Stimulated activated CD4-positive, alpha-beta T cell treated with anti-CD3 and anti-CD28 coated beads, Interleukin-15, amount 100 ng/mL, for 1 hour (primary cell): Measurements from ENCODE around the gene GPRASP2.
"Not testable (repeated sequence)": the region's sequence is repeated elsewhere in the genome, so short reads cannot be mapped to it uniquely, and the experiment has no call there.

Experiments
- DNase-seq, 2 donors: peaks; one replicate each; pipeline ENCODE4 v3.0.0-alpha.2; 2020; ENCODE audit warnings: low read depth in 1 of 2, low spot score in 1 of 2

The GPRASP2 gene

GRCh38 chrX:102712216-102712966 is at the start of gene GPRASP2:
Gene GPRASP2, plus strand, starts transcription at chrX:102712448. Its CDS starts 2,422 bp downstream, at chrX:102714870.
- no peak for DNase-seq

DNA sequence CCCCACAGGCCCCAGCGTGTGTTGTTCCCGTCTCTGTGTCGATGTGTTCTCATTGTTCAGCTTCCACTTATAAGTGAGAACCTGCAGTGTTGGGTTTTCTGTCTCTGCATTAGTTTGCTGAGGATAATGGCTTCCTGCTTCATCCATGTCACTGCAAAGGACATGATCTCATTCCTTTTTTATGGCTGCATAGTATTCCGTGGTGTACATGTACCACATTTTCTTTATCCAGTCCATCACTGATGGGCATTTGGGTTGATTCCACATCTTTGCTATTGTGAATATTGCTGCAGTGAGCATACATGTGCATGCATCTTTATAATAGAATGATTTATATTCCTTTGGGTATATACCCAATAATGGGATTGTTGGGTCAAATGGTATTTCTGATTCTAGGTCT is 48.4 kb upstream of the GPRASP2 start:
- DNase-seq: not testable (repeated sequence)

GRCh38 chrX:102667034-102667433 is 45.2 kb upstream of the GPRASP2 start:
- not testable (repeated sequence) for DNase-seq

- no peak for DNase-seq
Observed at GRCh38 chrX:102669526-102669925, 42.7 kb upstream of the GPRASP2 start.

DNA sequence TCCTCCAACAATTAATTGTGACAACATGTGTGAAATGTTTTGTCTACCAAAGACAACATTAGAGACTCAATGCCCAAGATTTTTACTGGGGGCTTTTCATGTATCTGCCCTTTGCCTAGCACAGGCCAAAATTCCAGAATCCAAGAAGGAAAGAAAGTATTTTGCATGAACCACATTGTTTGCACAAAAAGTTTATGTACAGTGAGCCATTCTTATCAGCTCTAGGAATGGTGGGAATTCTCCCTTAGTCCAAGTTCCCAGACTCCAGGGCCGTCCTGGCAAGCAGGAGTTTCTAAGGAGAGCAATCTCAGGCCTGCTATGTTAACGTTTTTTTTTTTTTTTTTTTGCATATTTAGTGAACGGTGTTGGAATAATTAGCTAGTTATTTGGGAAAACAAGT is 39.4 kb upstream of the GPRASP2 start:
- DNase-seq: no peak

DNA sequence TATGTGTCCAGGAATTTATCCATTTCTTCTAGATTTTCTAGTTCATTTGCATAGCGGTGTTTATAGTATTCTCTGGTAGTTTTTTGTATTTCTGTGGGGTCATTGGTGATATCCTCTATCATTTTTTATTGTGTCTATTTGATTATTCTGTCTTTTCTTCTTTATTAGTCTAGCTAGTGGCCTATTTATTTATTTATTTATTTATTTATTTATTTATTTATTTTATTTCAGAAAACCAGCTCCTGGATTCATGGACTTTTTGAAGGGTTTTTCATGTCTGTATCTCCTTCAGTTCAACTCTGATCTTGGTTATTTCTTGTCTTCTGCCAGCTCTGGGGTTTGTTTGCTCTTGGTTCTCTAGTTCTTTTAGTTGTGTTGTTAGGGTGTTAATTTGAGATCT is 34.8 kb upstream of the GPRASP2 start:
- not testable (repeated sequence) for DNase-seq

DNA sequence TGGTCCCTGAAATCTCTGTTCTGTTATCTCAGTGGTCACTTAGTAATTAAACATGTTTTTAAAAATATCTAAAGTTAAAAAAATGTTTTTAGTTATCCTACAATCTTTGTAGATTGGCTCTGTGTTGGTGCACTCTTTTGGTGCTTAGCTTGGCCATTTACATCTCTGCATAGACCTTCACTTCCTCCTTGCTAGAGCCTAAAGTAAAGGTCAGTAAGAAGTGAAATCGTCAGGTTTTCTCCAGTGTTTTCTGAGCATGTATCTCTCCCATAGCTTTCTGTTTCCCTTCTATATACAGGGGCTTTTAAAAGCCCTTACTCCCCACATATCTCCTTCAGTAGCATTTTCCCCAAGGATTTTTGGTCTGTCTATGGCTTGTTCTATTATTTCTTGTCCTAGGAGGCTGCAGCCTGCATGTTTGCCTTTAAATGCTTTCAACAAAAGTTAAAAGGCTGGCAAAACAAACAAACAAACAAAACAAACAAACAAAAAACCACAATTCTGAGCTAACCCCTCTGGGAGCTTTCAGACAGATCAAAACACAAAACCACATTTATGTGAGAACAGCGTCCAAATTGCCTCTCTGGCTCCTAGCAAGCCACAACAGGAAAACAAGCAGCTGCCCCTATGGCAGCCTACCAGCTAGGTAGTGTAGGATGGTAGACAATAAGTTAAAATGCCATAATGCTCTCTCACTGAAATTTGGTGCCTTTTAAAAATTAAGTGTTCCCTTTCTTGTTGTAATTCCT is 27.3 kb upstream of the GPRASP2 start:
- no peak for DNase-seq

- no peak for DNase-seq
Observed at GRCh38 chrX:102694749-102695148, 17.5 kb upstream of the GPRASP2 start.

GRCh38 chrX:102696306-102696705 is 15.9 kb upstream of the GPRASP2 start:
- no peak for DNase-seq

DNA sequence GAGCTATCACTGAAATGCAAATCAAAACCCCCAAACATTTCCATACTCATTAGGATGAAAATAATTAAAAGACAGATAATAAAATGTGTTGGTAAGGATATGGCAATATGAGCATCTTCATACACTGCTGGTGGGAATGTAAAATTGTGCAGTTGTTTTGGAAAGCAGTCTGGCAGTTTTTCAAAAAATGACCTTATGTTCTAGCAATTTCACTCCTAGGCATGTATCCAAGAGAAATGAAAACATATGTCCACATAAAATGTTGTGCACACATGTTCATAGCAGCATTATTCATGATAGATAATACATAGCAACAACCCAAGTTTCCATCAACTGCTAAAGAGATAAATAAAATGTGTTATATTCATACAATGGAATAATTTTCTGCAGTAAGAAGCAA is 14.8 kb upstream of the GPRASP2 start:
- no peak for DNase-seq

- DNase-seq: no peak
Observed at GRCh38 chrX:102708900-102709299, 3.3 kb upstream of the GPRASP2 start.

- no peak for DNase-seq
Observed at GRCh38 chrX:102711872-102712215, 404 bp upstream of the GPRASP2 start.

DNA sequence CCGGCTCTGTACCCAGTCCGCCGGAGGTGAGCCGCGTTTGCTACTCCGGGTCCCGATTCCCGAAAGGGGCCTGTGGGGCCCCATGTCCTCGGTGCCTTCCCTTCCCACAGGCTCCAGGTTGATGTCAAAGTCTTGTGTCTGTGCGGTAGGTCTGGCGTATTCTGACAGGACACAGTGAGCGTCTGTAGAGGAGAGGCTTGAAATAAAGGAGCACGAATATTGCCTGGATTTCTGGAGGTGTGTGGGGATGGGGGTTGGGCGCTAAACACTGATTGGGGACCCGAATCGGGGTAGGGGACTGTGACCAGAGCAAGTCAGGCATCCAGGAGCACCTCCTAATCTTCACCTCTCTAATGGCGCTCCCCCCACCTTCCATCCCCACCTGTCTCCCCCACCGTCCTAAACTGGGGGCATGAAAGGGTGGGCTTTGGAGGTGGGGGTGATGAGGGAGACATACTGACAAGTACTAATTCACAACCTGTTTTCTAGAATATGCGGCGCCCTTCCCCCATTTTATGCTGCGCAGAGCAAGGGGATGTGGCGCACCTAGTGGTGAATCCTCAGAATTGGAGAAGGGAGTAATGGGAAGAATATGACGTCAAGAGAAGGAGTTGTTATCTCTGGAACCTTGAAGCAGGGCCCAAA is 855 bp downstream of the GPRASP2 start:
- no peak for DNase-seq

DNA sequence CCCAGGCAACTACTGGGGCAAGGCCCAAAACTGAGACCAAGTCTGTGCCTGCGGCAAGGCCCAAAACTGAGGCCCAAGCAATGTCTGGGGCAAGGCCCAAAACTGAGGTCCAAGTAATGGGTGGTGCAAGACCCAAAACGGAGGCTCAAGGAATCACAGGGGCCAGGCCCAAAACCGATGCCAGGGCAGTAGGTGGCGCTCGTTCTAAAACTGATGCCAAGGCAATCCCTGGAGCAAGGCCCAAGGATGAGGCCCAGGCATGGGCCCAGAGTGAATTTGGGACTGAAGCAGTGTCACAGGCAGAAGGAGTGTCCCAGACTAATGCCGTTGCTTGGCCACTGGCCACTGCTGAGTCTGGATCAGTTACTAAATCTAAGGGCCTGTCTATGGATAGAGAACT is 2.7 kb downstream of the GPRASP2 start:
- no peak for DNase-seq

DNA sequence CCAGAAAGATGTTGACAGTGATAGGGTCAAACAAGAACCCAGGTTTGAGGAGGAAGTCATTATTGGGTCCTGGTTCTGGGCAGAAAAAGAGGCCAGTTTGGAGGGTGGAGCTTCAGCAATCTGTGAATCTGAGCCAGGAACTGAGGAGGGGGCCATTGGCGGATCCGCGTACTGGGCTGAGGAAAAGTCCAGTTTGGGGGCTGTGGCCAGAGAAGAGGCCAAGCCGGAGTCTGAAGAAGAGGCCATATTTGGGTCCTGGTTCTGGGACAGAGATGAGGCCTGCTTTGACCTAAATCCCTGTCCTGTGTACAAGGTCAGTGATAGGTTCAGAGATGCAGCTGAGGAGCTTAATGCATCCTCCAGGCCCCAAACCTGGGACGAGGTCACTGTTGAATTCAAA is 3.7 kb downstream of the GPRASP2 start:
- no peak for DNase-seq

DNA sequence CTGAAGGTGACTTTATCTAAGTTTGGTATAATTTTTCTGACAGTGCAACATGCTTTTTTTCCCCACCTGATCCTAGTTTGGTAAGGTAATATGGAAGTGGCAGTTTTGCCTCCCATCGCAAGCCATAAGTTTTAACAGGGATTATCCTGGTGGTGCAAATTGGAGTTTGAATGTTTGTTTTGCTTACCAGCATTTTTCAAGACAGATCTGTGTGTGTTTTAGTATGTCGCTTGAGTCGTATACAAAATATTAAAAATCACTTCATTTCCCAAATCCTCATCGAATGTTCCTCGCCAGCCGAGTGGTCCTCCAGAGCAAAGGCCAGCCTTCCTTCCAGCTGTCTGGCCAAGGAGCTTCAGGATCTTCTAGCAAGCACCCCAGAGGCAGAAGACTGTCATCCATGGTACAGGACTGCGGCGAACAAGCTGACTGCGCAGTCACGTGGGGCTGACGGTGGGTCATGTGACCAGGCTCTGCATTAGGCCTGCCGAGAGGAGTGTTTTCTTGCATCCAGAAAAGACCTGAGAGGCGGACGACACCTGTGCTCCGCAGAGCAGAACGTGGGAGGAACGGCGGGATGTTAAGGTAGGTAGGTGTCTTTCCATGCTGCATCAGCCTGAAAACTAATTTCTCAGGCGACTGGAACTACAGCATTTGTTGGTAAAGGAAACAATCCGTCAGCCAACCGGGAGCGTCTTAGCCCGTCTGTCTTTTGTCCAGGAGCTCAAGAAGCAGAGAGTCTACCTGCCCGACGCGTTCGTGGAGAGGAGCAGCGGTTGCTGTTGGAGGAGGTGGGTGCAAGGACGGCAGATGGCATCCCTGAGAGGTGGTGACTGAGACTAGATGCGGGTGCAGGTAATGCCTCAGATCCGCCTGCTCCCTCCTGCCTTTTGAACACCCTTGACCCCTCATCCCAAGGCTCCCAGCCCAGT is 8.3 kb downstream of the GPRASP2 start, which contains the start of gene GPRASP3:
Gene GPRASP3, plus strand, starts transcription at position 507 of the 932 bp plus-strand sequence. CDS start 28,253 bp downstream, outside the sequence.
- DNase-seq: peak; percentile 27 to 62

- DNase-seq: not testable (repeated sequence)
Observed at GRCh38 chrX:102721169-102721506, 8.9 kb downstream of the GPRASP2 start.

GRCh38 chrX:102723456-102723855 is 11.2 kb downstream of the GPRASP2 start:
- DNase-seq: no peak

- DNase-seq: no peak
Observed at GRCh38 chrX:102727761-102728160, 15.5 kb downstream of the GPRASP2 start.

- DNase-seq: no peak
Observed at GRCh38 chrX:102728646-102729045, 16.4 kb downstream of the GPRASP2 start.

DNA sequence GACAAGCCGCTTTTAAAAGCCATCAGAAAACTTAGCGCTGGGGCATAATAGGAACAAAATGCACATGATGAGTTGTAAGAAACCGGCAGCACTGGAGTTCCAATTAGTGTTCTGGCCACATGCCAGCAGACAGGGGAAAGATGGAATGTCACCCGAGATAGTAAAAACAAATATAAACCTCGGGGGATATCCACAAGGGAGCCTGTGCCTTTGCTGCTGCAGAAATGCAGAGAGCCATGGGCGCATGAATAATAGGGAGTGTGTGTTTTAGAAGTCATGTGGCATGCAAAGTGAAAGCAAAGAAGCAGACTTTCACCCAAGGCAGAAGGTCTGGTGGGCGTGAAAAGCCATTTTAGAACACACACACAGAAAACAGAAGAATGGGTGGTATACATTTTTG is 27.4 kb downstream of the GPRASP2 start:
- no peak for DNase-seq
